ENCODE measurements around the gene ANKS3.

DNA sequence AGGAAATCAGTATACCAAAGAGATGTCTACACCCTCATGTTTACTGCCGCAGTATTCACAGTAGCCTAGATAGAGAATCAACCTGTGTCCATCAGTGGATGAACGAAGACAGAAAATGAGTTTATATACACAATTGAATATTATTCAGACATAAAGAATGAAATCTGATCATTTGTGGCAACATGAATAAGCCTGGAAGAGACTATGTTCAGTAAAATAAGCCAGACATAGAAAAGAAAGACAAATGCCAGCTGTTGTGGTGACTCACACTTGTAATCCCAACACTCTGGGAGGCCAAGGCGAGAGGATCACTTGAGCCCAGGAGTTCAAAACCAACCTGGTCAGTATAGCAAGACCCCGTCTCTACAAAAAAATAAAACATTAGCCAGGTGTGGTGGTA is 24.6 kb downstream of the ANKS3 start:
- TF ChIP-seq, protein P1, sequence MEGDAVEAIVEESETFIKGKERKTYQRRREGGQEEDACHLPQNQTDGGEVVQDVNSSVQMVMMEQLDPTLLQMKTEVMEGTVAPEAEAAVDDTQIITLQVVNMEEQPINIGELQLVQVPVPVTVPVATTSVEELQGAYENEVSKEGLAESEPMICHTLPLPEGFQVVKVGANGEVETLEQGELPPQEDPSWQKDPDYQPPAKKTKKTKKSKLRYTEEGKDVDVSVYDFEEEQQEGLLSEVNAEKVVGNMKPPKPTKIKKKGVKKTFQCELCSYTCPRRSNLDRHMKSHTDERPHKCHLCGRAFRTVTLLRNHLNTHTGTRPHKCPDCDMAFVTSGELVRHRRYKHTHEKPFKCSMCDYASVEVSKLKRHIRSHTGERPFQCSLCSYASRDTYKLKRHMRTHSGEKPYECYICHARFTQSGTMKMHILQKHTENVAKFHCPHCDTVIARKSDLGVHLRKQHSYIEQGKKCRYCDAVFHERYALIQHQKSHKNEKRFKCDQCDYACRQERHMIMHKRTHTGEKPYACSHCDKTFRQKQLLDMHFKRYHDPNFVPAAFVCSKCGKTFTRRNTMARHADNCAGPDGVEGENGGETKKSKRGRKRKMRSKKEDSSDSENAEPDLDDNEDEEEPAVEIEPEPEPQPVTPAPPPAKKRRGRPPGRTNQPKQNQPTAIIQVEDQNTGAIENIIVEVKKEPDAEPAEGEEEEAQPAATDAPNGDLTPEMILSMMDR (conservative IDR thresholded peaks at IDR 0.05; ENCODE audit: low read depth, low read length) = no peak
- TF ChIP-seq EZH2phosphoT487 (IDR thresholded peaks at IDR 0.05; ENCODE audit: borderline replicate concordance, low read length) (no peak), EZH2 (IDR thresholded peaks at IDR 0.05; ENCODE audit: low read length, unreplicated experiment) (no peak)

Data from PC-3 (cell line).